Bone marrow (tissue), 2 donors: ENCODE results near the gene MOB3C.
"Not testable (repeated sequence)": the region's sequence is repeated elsewhere in the genome, so short reads cannot be mapped to it uniquely, and the experiment has no call there.

Experiments used
- DNase-seq, 2 donors: peaks; one replicate each; lab custom pipeline; 2025; lab: John Stamatoyannopoulos, UW

Gene MOB3C

GRCh38 chr1:46616277-46617107 lies at the start of gene MOB3C:
TSS of gene MOB3C (minus strand) at chr1:46616811. CDS start at chr1:46613321, 3,490 bp downstream.
- peak; percentile 40 to 42 for DNase-seq

- DNase-seq = no peak
Observed at GRCh38 chr1:46665983-46666382, 49.4 kb upstream of the MOB3C start.

- DNase-seq = not testable (repeated sequence)
Observed at GRCh38 chr1:46662919-46663318, 46.3 kb upstream of the MOB3C start.

- DNase-seq = not testable (repeated sequence)
Observed at GRCh38 chr1:46660116-46660515, 43.5 kb upstream of the MOB3C start.

GRCh38 chr1:46659307-46659870 lies 42.8 kb upstream of the MOB3C start:
- no peak for DNase-seq

- DNase-seq = no peak
Observed at GRCh38 chr1:46657775-46658174, 41.2 kb upstream of the MOB3C start.

GRCh38 chr1:46656643-46657042 lies 40.0 kb upstream of the MOB3C start:
- DNase-seq = no peak

GRCh38 chr1:46655848-46656247 lies 39.2 kb upstream of the MOB3C start:
- no peak for DNase-seq

GRCh38 chr1:46654698-46655097 lies 38.1 kb upstream of the MOB3C start:
- not testable (repeated sequence) for DNase-seq

- no peak for DNase-seq
Observed at GRCh38 chr1:46654012-46654411, 37.4 kb upstream of the MOB3C start.

GRCh38 chr1:46653405-46653958 lies 36.9 kb upstream of the MOB3C start:
- no peak for DNase-seq

GRCh38 chr1:46652321-46653100 lies 35.9 kb upstream of the MOB3C start:
- DNase-seq = no peak

- DNase-seq = not testable (repeated sequence)
Observed at GRCh38 chr1:46651152-46651551, 34.5 kb upstream of the MOB3C start.

- DNase-seq = no peak
Observed at GRCh38 chr1:46650491-46650890, 33.9 kb upstream of the MOB3C start.

GRCh38 chr1:46649764-46650163 lies 33.2 kb upstream of the MOB3C start:
- no peak for DNase-seq

- no peak for DNase-seq
Observed at GRCh38 chr1:46647611-46648010, 31.0 kb upstream of the MOB3C start.

- DNase-seq = no peak
Observed at GRCh38 chr1:46646844-46647243, 30.2 kb upstream of the MOB3C start.

GRCh38 chr1:46646331-46646730 lies 29.7 kb upstream of the MOB3C start:
- no peak for DNase-seq

- no peak for DNase-seq
Observed at GRCh38 chr1:46645815-46646214, 29.2 kb upstream of the MOB3C start.

GRCh38 chr1:46643368-46643775 lies 26.8 kb upstream of the MOB3C start:
- no peak for DNase-seq

- DNase-seq = no peak
Observed at GRCh38 chr1:46642115-46642680, 25.6 kb upstream of the MOB3C start.

GRCh38 chr1:46639547-46639946 lies 22.9 kb upstream of the MOB3C start:
- DNase-seq = no peak
